ENCODE measurements around the gene NRSN1.

DNA sequence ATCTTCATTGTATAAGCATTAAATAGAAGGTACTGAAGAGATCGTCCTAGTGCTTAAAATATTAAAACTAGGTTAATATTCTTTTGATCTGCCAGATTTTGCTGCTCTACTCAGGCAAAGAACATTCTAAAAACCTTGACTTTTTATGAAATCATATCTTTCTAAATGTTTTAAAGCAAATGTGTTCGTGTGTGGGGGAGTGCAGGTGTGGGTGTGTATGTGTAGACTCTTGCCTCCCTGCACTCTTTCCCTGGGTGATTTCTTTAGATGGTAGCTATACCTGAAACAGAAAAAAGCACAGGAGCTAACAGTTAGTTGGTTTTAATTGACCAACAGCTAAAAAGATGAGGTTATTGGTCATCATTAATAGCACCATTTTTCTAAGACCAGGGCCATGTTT, 5.7 kb downstream of the NRSN1 start:
- TF ChIP-seq, protein P1, sequence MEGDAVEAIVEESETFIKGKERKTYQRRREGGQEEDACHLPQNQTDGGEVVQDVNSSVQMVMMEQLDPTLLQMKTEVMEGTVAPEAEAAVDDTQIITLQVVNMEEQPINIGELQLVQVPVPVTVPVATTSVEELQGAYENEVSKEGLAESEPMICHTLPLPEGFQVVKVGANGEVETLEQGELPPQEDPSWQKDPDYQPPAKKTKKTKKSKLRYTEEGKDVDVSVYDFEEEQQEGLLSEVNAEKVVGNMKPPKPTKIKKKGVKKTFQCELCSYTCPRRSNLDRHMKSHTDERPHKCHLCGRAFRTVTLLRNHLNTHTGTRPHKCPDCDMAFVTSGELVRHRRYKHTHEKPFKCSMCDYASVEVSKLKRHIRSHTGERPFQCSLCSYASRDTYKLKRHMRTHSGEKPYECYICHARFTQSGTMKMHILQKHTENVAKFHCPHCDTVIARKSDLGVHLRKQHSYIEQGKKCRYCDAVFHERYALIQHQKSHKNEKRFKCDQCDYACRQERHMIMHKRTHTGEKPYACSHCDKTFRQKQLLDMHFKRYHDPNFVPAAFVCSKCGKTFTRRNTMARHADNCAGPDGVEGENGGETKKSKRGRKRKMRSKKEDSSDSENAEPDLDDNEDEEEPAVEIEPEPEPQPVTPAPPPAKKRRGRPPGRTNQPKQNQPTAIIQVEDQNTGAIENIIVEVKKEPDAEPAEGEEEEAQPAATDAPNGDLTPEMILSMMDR (conservative IDR thresholded peaks at IDR 0.05 in 1 of 2, IDR thresholded peaks at IDR 0.05 in 1 of 2; ENCODE audit: low read depth in 1 of 2, low read length in 2 of 2), result no peak
- no peak for TF ChIP-seq EZH2 (IDR thresholded peaks at IDR 0.05; ENCODE audit: low read length, missing control alignments)
